Colonic mucosa (tissue), 4 donors: ENCODE measurements around the gene OR10AD1. TPM values are rescaled to one million over a fixed set of nuclear protein-coding genes. Genes with fewer than 3 reads are reported as not detected.

Experiments
- DNase-seq: peaks from one replicate; pipeline ENCODE4 v3.0.0-alpha.2; 2020
- H3K27ac ChIP-seq: fragments of 200-600 bp; one replicate; pipeline ENCODE4 v1.8.0; 2021
- H3K27me3 ChIP-seq: fragments of 200-600 bp; one replicate; pipeline ENCODE4 v1.8.0; 2021
- H3K36me3 ChIP-seq: fragments of 200-600 bp; one replicate; pipeline ENCODE4 v1.8.0; 2021
- H3K4me1 ChIP-seq: fragments of 200-600 bp; one replicate; pipeline ENCODE4 v1.8.0; 2021; ENCODE audit warnings: mild to moderate bottlenecking
- H3K4me3 ChIP-seq: fragments of 200-600 bp; one replicate; pipeline ENCODE4 v1.8.0; 2021
- H3K9ac ChIP-seq, 2 donors: one replicate each; pipeline ENCODE4 v1.7.0; 2013; ENCODE audit warnings: control low read depth in 2 of 2, low read depth in 2 of 2, low read length in 2 of 2
- H3K9me3 ChIP-seq: fragments of 200-600 bp; one replicate; pipeline ENCODE4 v1.8.0; 2021
- CTCF ChIP-seq: fragments of 200-600 bp; IDR thresholded peaks from one replicate; pipeline ENCODE4 v1.8.0; 2022; ENCODE audit warnings: antibody characterized with exemption, mild to moderate bottlenecking
- intact Hi-C: fragments of 100-400 bp; cut with DNase I; formaldehyde crosslinking; loops from one replicate; pipeline ENCODE4 v1.14.1; 2022
- total RNA-seq, 2 donors: library from RNA; stranded (reverse); fragmentation: NEBNext Ultra II Directional in 1 of 2; extraction: Animal tissue kit (Norgen Biotek cat#: 25700) in 1 of 2; gene quantifications; one replicate each; pipeline ENCODE4 v1.2.1, GENCODE V29; 2021
- donor health status: healthy.
- donor health status: DM: no; HTN: no; CAD: no.
- donor health status: DM: no; HTN: no; CAD: no.

OR10AD1 gene
- total RNA-seq, 2 donors from 2014 or later, result not detected

GRCh38 chr12:48179466-48179865 is 23.6 kb downstream of the OR10AD1 start:
- Histone ChIP-seq H3K4me3 (no peak overlapping the region), H3K4me1 (no peaks in the 10 kb centered on the region), H3K36me3 (no peaks in the 10 kb centered on the region), H3K9ac (no peak overlapping the region), H3K27ac (no peak overlapping the region), H3K9me3 (no peaks in the 10 kb centered on the region), H3K27me3 (peaks cover 15% of the 10 kb centered on the region)
- DNase-seq, result no peak
- TF ChIP-seq CTCF, result no peak
- intact Hi-C loops, result no loop called here

- Histone ChIP-seq H3K4me1 (no peaks in the 10 kb centered on the region), H3K4me3 (no peak overlapping the region), H3K27me3 (peaks cover 4% of the 10 kb centered on the region), H3K36me3 (no peaks in the 10 kb centered on the region), H3K27ac (no peak overlapping the region), H3K9ac (no peak overlapping the region), H3K9me3 (no peaks in the 10 kb centered on the region)
- intact Hi-C loops, result no loop called here
- DNase-seq, result no peak
- TF ChIP-seq CTCF, result no peak
Observed at GRCh38 chr12:48177982-48178381, 25.1 kb downstream of the OR10AD1 start.

- Histone ChIP-seq H3K9me3 (no peaks in the 10 kb centered on the region), H3K27ac (no peak overlapping the region), H3K4me3 (no peak overlapping the region), H3K36me3 (no peaks in the 10 kb centered on the region), H3K4me1 (no peaks in the 10 kb centered on the region), H3K27me3 (no peaks in the 10 kb centered on the region), H3K9ac (no peak overlapping the region)
- no peak for TF ChIP-seq CTCF
- intact Hi-C loops, result no loop called here
- DNase-seq, result no peak
Observed at GRCh38 chr12:48176417-48176751, 26.7 kb downstream of the OR10AD1 start.

GRCh38 chr12:48175613-48176416 is 27.3 kb downstream of the OR10AD1 start:
- Histone ChIP-seq H3K27ac (no peak overlapping the region), H3K4me3 (no peak overlapping the region), H3K36me3 (no peaks in the 10 kb centered on the region), H3K4me1 (no peaks in the 10 kb centered on the region), H3K27me3 (no peaks in the 10 kb centered on the region), H3K9me3 (no peaks in the 10 kb centered on the region), H3K9ac (no peak overlapping the region)
- intact Hi-C loops, result no loop called here
- no peak for DNase-seq
- TF ChIP-seq CTCF, result no peak

- Histone ChIP-seq H3K9ac (no peak overlapping the region), H3K4me3 (no peak overlapping the region), H3K27ac (no peak overlapping the region), H3K9me3 (no peaks in the 10 kb centered on the region), H3K36me3 (no peaks in the 10 kb centered on the region), H3K4me1 (no peaks in the 10 kb centered on the region), H3K27me3 (no peaks in the 10 kb centered on the region)
- intact Hi-C loops, result loop anchor here (5.0 to 10.0 kb wide), 3 partner anchors 87 to 214 kb away; no protein-coding TSS in a partner anchor
- no peak for TF ChIP-seq CTCF
- DNase-seq, result no peak
Observed at GRCh38 chr12:48169011-48169410, 34.1 kb downstream of the OR10AD1 start.
